Measurements from ENCODE around the gene INPP5F.
"Not testable (repeated sequence)": the region's sequence is repeated elsewhere in the genome, so short reads cannot be mapped to it uniquely, and the experiment has no call there.

INPP5F gene

GRCh38 chr10:119770928-119771327 lies 45.1 kb downstream of the INPP5F start:
- Mint-ChIP-seq H3K36me3 (ENCODE audit: low read depth) (peaks cover 8% of the 10 kb centered on the region), H3K4me1 (peaks cover 13% of the 10 kb centered on the region), H3K9me3 (no peaks in the 10 kb centered on the region), H3K27ac (peak overlapping the region in 1 of 3 experiments; percentile 49), H3K27me3 (ENCODE audit: low read depth) (no peaks in the 10 kb centered on the region), H3K4me3 (no peak overlapping the region)
- no peak for TF ChIP-seq CTCF (IDR thresholded peaks at IDR 0.05; ENCODE audit: unreplicated experiment in 3 of 3)

GRCh38 chr10:119772334-119772733 lies 46.5 kb downstream of the INPP5F start:
- no peaks in the 10 kb centered on the region for H3K9me3 Mint-ChIP-seq
- no peak overlapping the region for H3K4me3 Mint-ChIP-seq
- TF ChIP-seq CTCF (IDR thresholded peaks at IDR 0.05; ENCODE audit: unreplicated experiment in 3 of 3), result no peak
- peaks cover 8% of the 10 kb centered on the region for H3K36me3 Mint-ChIP-seq (ENCODE audit: low read depth)
- peaks cover 13% of the 10 kb centered on the region for H3K4me1 Mint-ChIP-seq
- H3K27ac Mint-ChIP-seq, result no peak overlapping the region
- H3K27me3 Mint-ChIP-seq (ENCODE audit: low read depth), result no peaks in the 10 kb centered on the region

GRCh38 chr10:119773041-119773440 lies 47.2 kb downstream of the INPP5F start:
- not testable (repeated sequence) for H3K36me3 Mint-ChIP-seq (ENCODE audit: low read depth); H3K4me3 Mint-ChIP-seq; H3K9me3 Mint-ChIP-seq; H3K27me3 Mint-ChIP-seq (ENCODE audit: low read depth); H3K27ac Mint-ChIP-seq
- H3K4me1 Mint-ChIP-seq, result peaks cover 12% of the 10 kb centered on the region

- H3K4me1 Mint-ChIP-seq, result no peaks in the 10 kb centered on the region
- TF ChIP-seq CTCF (IDR thresholded peaks at IDR 0.05; ENCODE audit: unreplicated experiment in 3 of 3), result no peak
- H3K27me3 Mint-ChIP-seq (ENCODE audit: low read depth), result no peaks in the 10 kb centered on the region
- H3K4me3 Mint-ChIP-seq, result no peak overlapping the region
- H3K9me3 Mint-ChIP-seq, result no peaks in the 10 kb centered on the region
- peaks cover 8% of the 10 kb centered on the region for H3K36me3 Mint-ChIP-seq (ENCODE audit: low read depth)
- no peak overlapping the region for H3K27ac Mint-ChIP-seq
These were observed 49.7 kb downstream of the INPP5F start for GRCh38 chr10:119775529-119775928.

- H3K36me3 Mint-ChIP-seq (ENCODE audit: low read depth), result peaks cover 11% of the 10 kb centered on the region
- H3K4me1 Mint-ChIP-seq, result no peaks in the 10 kb centered on the region
- H3K27ac Mint-ChIP-seq, result no peak overlapping the region
- no peak overlapping the region for H3K4me3 Mint-ChIP-seq
- H3K27me3 Mint-ChIP-seq (ENCODE audit: low read depth), result no peaks in the 10 kb centered on the region
- H3K9me3 Mint-ChIP-seq, result no peaks in the 10 kb centered on the region
- TF ChIP-seq CTCF (IDR thresholded peaks at IDR 0.05; ENCODE audit: unreplicated experiment in 3 of 3), result no peak
These were observed 50.7 kb downstream of the INPP5F start for GRCh38 chr10:119776536-119776935.

- H3K27me3 Mint-ChIP-seq (ENCODE audit: low read depth), result no peaks in the 10 kb centered on the region
- H3K4me3 Mint-ChIP-seq, result no peak overlapping the region
- H3K9me3 Mint-ChIP-seq, result no peaks in the 10 kb centered on the region
- H3K4me1 Mint-ChIP-seq, result no peaks in the 10 kb centered on the region
- H3K27ac Mint-ChIP-seq, result no peak overlapping the region
- H3K36me3 Mint-ChIP-seq (ENCODE audit: low read depth), result peaks cover 8% of the 10 kb centered on the region
- TF ChIP-seq CTCF (IDR thresholded peaks at IDR 0.05; ENCODE audit: unreplicated experiment in 3 of 3), result no peak
These were observed 51.8 kb downstream of the INPP5F start for GRCh38 chr10:119777686-119778085.
